HepG2 (cell line): ENCODE measurements around the gene CIROP. TPM values are rescaled to one million over a fixed set of nuclear protein-coding genes. Genes with fewer than 3 reads are reported as not detected.

Experiments
- ATAC-seq: fragments of 200-7000 bp; cut with Tn5 transposase; 3 replicates; pipeline ENCODE4 v1.9.1; 2020; ENCODE audit warnings: mild to moderate bottlenecking, moderate library complexity
- BruUV-seq: library from RNA; stranded (reverse); fragments of 400-500 nt; replicated peaks from 2 replicates; lab custom pipeline; 2021; lab: Mats Ljungman, UMichigan
- CTCF ChIA-PET: fragments of 300-600 bp; formaldehyde crosslinking; extraction: SDS; loops from one replicate; lab custom pipeline; 2021; ENCODE audit warnings: low total read pairs, inconsistent platforms, low intra/inter-chr PET ratio; lab: Yijun Ruan, JAX
- POLR2A ChIA-PET: fragments of 350-600 bp; sonication (Branson Sonifier 250); formaldehyde crosslinking; loops from one replicate; lab custom pipeline; 2020; ENCODE audit warnings: antibody characterized with exemption, inconsistent platforms; lab: Yijun Ruan, JAX
- DNase-seq: peaks from one replicate; pipeline ENCODE4 v3.0.0-alpha.2; 2015; ENCODE audit warnings: low spot score
- FAIRE-seq: peaks from 3 replicates; lab custom pipeline; 2011; peaks lifted over from hg19 to GRCh38; lab: Jason Lieb, UNC
- H2AFZ ChIP-seq: one replicate; pipeline ENCODE4 v1.6.1; 2011; ENCODE audit warnings: low read length, inconsistent platforms
- H3K27ac ChIP-seq: fragments of 300-600 bp; 3 replicates; pipeline ENCODE4 v1.8.0; 2011; ENCODE audit warnings: mixed run types, mild to moderate bottlenecking, mixed read lengths, low read length, inconsistent platforms; ENCODE audit not compliant: insufficient read depth; ENCODE audit errors: extremely low read length
- H3K27me3 ChIP-seq, 2 experiments: fragments of 200-600 bp in 1 of 2; 2 replicates in 1 of 2; 3 replicates in 1 of 2; pipeline versions ENCODE4 v1.6.0 to v1.8.0; 2011; ENCODE audit warnings: low read length in 2 of 2, mild to moderate bottlenecking in 2 of 2, moderate library complexity in 2 of 2, inconsistent platforms in 1 of 2; ENCODE audit not compliant: insufficient read depth in 2 of 2, control insufficient read depth in 1 of 2
- H3K36me3 ChIP-seq, 2 experiments: fragments of 200-600 bp in 1 of 2; replicated peaks in 1 of 2; 2 replicates in 1 of 2; 3 replicates in 1 of 2; pipeline versions ENCODE4 v1.5.1 to v1.8.0; 2011; ENCODE audit warnings: low read length in 2 of 2, inconsistent platforms in 1 of 2; ENCODE audit not compliant: insufficient read depth in 2 of 2, control insufficient read depth in 1 of 2
- H3K4me1 ChIP-seq: 2 replicates; pipeline ENCODE4 v1.5.1; 2012; ENCODE audit warnings: low read length, inconsistent platforms; ENCODE audit not compliant: insufficient read depth
- H3K4me2 ChIP-seq: 2 replicates; pipeline ENCODE4 v1.6.0; 2011; ENCODE audit warnings: low read depth, low read length, inconsistent platforms
- H3K4me3 ChIP-seq, 3 experiments: fragments of 200-600 bp in 1 of 3; sonication (generic), shearing (Covaris generic) in 1 of 3; replicated peaks in 1 of 3; 2 replicates each; pipeline ENCODE4 v1.5.1; 2011 to 2016; ENCODE audit warnings: low read length in 3 of 3, inconsistent platforms in 2 of 3, low read depth in 2 of 3, mild to moderate bottlenecking in 2 of 3, control low read depth in 1 of 3, mixed read lengths in 1 of 3; ENCODE audit not compliant: insufficient read depth in 1 of 3
- H3K79me2 ChIP-seq: one replicate; pipeline ENCODE4 v1.6.1; 2011; ENCODE audit warnings: low read length, inconsistent platforms; ENCODE audit not compliant: insufficient read depth
- H3K9ac ChIP-seq: 2 replicates; pipeline ENCODE4 v1.6.0; 2011; ENCODE audit warnings: mild to moderate bottlenecking, low read depth, low read length, inconsistent platforms; ENCODE audit not compliant: insufficient read depth
- H3K9me3 ChIP-seq: 2 replicates; pipeline ENCODE4 v1.5.1; 2012; ENCODE audit warnings: mild to moderate bottlenecking, low read length
- H4K20me1 ChIP-seq: 2 replicates; pipeline ENCODE4 v1.6.0; 2011; ENCODE audit warnings: inconsistent platforms, mild to moderate bottlenecking, low read length, moderate library complexity; ENCODE audit not compliant: insufficient read depth
- GTF2F1 ChIP-seq: fragments of 150-350 bp; IDR thresholded peaks from 2 replicates; pipeline ENCODE4 v1.6.1; 2014; ENCODE audit warnings: low read length
- MXI1 ChIP-seq: IDR thresholded peaks from 3 replicates; pipeline ENCODE4 v1.6.1; 2012; ENCODE audit warnings: low read depth, low read length, inconsistent platforms, borderline replicate concordance
- RBM39 ChIP-seq: fragments of 200-400 bp; formaldehyde crosslinking; IDR thresholded peaks from one replicate; pipeline ENCODE4 v1.6.1; 2018; ENCODE audit warnings: antibody characterized with exemption, mild to moderate bottlenecking, low read depth, low read length; ENCODE audit not compliant: poor library complexity, severe bottlenecking
- ZBTB44 ChIP-seq: sonication (generic); formaldehyde crosslinking; IDR thresholded peaks from 2 replicates; pipeline ENCODE4 v1.4.0; 2020; ENCODE audit warnings: missing genetic modification reagents
- ZNF124 ChIP-seq: sonication (generic); formaldehyde crosslinking; IDR thresholded peaks from 2 replicates; pipeline ENCODE4 v1.4.0; 2020; ENCODE audit warnings: missing genetic modification reagents
- ZNF274 ChIP-seq: sonication (generic); formaldehyde crosslinking; IDR thresholded peaks from 2 replicates; pipeline ENCODE4 v1.5.1; 2020; ENCODE audit warnings: mild to moderate bottlenecking, missing genetic modification reagents
- ZNF280B ChIP-seq: sonication (generic); formaldehyde crosslinking; IDR thresholded peaks from 2 replicates; pipeline ENCODE4 v1.5.0; 2020; ENCODE audit warnings: missing genetic modification reagents, mild to moderate bottlenecking, borderline replicate concordance
- ZNF333 ChIP-seq: sonication (generic); formaldehyde crosslinking; IDR thresholded peaks from 2 replicates; pipeline ENCODE4 v1.4.0; 2020; ENCODE audit warnings: mild to moderate bottlenecking, missing genetic modification reagents, borderline replicate concordance
- ZNF768 ChIP-seq: sonication (generic); formaldehyde crosslinking; IDR thresholded peaks from 2 replicates; pipeline ENCODE4 v1.4.0; 2020; ENCODE audit warnings: missing genetic modification reagents
- ZNF891 ChIP-seq: sonication (generic); formaldehyde crosslinking; IDR thresholded peaks from 2 replicates; pipeline ENCODE4 v1.5.0; 2020; ENCODE audit warnings: mild to moderate bottlenecking, missing genetic modification reagents
- whole genome bisulfite sequencing: methylation state at CpG from one replicate; pipeline ENCODE4 v1.1.6; 2017; ENCODE audit warnings: low lambda C conversion rate; 5-methylcytosine and 5-hydroxymethylcytosine counted together
- in situ Hi-C: cut with HindIII; loops from 2 replicates; pipeline ENCODE4 v1.10.0; 2017; ENCODE audit warnings: low pct_unique_long_range_greater_than_20kb; ENCODE audit not compliant: extremely low pct_ligation_motif_present
- intact Hi-C: fragments of 100-400 bp; cut with micrococcal nuclease; formaldehyde crosslinking; loops from one replicate; pipeline ENCODE4 v1.10.0; 2022; ENCODE audit not compliant: unreplicated experiment
- polyA plus RNA-seq, 8 experiments: library from polyadenylated mRNA; depleted of rRNA in 3 of 8; stranded (reverse) in 7 of 8; unstranded in 1 of 8; fragments of >200 nt; fragmentation: Illumina TruSeq in 4 of 8; extraction: Trizol in 4 of 8; gene quantifications; 2 replicates each; pipeline versions ENCODE4 v1.2.1 to v1.2.3, GENCODE V29; 2011 to 2016; ENCODE audit warnings: low read depth in 4 of 8, missing spikeins in 1 of 8, mixed read lengths in 1 of 8; ENCODE audit not compliant: insufficient read depth in 1 of 8
- total RNA-seq, 5 experiments: library from RNA; depleted of rRNA; stranded (reverse); fragments of >200 nt; fragmentation: Illumina TruSeq; extraction: Trizol; gene quantifications; 2 replicates each; pipeline ENCODE4 v1.2.3, GENCODE V29; 2016; ENCODE audit warnings: low read depth in 1 of 5
- TF ChIP-seq, protein P1 (sequence below), 2 experiments: fragments of 450-650 bp in 1 of 2; sonication (generic) in 1 of 2; formaldehyde crosslinking; IDR thresholded peaks; 2 replicates each; pipeline versions ENCODE4 v1.5.0 to v1.8.0; 2020 to 2022; ENCODE audit warnings: mild to moderate bottlenecking in 1 of 2, missing genetic modification reagents in 1 of 2

CIROP gene
- total and polyA plus RNA-seq, 2 of the 13 experiments (the other 11 are each of a cell fraction or from before 2014, with no cell fraction given) = 0.07 TPM; not detected in 1

GRCh38 chr14:23137813-23138535 lies 33.2 kb upstream of the CIROP start:
- Histone ChIP-seq H3K9ac (no peak overlapping the region), H3K79me2 (no peaks in the 10 kb centered on the region), H3K27ac (no peak overlapping the region), H3K4me3 (no peak overlapping the region), H4K20me1 (no peaks in the 10 kb centered on the region), H2AFZ (no peak overlapping the region), H3K27me3 (peaks cover 15 to 60% of the 10 kb centered on the region in 2 experiments)
- in situ Hi-C loops = no loop called here
- FAIRE-seq (peak; percentile 34), DNase-seq (no peak)
- 23% methylated on average over 6 of the region's 6 CpGs for WGBS
- POLR2A ChIA-PET = no interaction called here
- TF ChIP-seq, protein P1, sequence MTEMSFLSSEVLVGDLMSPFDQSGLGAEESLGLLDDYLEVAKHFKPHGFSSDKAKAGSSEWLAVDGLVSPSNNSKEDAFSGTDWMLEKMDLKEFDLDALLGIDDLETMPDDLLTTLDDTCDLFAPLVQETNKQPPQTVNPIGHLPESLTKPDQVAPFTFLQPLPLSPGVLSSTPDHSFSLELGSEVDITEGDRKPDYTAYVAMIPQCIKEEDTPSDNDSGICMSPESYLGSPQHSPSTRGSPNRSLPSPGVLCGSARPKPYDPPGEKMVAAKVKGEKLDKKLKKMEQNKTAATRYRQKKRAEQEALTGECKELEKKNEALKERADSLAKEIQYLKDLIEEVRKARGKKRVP (CRISPR knock-in tag; IDR thresholded peaks at IDR 0.05) = no peak
- TF ChIP-seq GTF2F1 (no peak), MXI1 (0 out of 3 replicates have a peak, but pooled peaks have one; percentile 8)
- TF ChIP-seq, all 625 proteins: peak for 1
- Histone ChIP-seq H3K36me3 (no peaks in the 10 kb centered on the region), H3K9me3 (no peaks in the 10 kb centered on the region), H3K4me1 (peaks cover 17% of the 10 kb centered on the region), H3K4me2 (no peak overlapping the region)
- CTCF ChIA-PET = interaction anchor here (1.1 kb wide), 1 partner anchor 17 kb away, joined by 5 read pairs; no protein-coding TSS in a partner anchor
- intact Hi-C loops = no loop called here
- ATAC-seq = no peak
- no TSS peak for BruUV-seq

DNA sequence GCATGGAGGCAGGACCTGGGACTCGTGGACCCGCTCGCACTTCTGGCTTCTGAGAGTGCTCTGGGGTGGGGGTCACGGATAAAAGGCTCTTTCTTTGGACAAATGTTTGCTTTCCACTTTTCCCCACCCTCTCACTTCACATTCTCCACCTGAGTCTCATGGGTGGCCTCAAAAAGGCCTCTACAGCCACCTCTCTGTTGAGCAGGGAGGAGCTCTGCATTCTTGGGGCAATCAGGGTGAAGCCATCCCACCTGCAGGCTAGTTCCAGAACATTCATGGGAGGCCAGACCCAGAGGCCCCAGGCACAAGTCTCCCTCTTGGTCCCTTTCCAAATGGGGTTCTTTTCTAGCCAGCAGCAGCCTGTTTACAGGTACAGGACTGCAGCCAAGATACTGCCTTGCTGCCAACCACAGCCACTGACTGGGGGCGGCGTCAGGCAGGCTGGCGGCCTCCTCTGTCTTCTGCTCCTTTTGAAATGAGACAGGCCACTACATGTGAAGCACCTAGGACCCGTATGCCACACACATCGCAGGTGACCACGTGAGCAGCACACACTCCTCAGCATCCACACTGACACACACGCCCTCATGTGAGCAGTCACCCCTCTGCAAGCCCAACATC lies 32.5 kb upstream of the CIROP start:
- Histone ChIP-seq H3K9ac (no peak overlapping the region), H2AFZ (no peak overlapping the region), H3K4me3 (no peak overlapping the region; a peak in 1 of 6 replicates), H3K36me3 (no peaks in the 10 kb centered on the region), H3K4me1 (peaks cover 17% of the 10 kb centered on the region), H3K27me3 (peaks cover 11 to 56% of the 10 kb centered on the region in 2 experiments), H3K79me2 (no peaks in the 10 kb centered on the region), H3K4me2 (peak overlapping the region; percentile 29), H3K9me3 (no peaks in the 10 kb centered on the region), H3K27ac (no peak overlapping the region), H4K20me1 (no peaks in the 10 kb centered on the region)
- intact Hi-C loops (no loop called here), in situ Hi-C loops (no loop called here)
- DNase-seq = no peak
- FAIRE-seq = no peak
- ATAC-seq = peak; percentile 45
- ChIA-PET CTCF (interaction anchor here (1.1 kb wide), 1 partner anchor 16 kb away, joined by 5 read pairs; no protein-coding TSS in a partner anchor), POLR2A (no interaction called here)
- no TSS peak for BruUV-seq
- 25% methylated on average over 11 of the region's 11 CpGs for WGBS
- TF ChIP-seq ZNF124 (CRISPR knock-in tag) (no peak), RBM39 (peak; percentile 24), ZNF768 (CRISPR knock-in tag) (peak; percentile 17; the same call in 1 of the 2 replicates), ZNF891 (CRISPR knock-in tag) (0 out of 2 replicates have a peak, but pooled peaks have one; percentile 47), ZNF333 (CRISPR knock-in tag) (0 out of 2 replicates have a peak, but pooled peaks have one; percentile 39), ZBTB44 (CRISPR knock-in tag) (no peak), ZNF274 (CRISPR knock-in tag) (0 out of 2 replicates have a peak, but pooled peaks have one; percentile 19), ZNF280B (CRISPR knock-in tag) (peak; percentile 37; the same call in 1 of the 2 replicates)
